T-helper 17 cell (primary cell): ENCODE measurements around the gene BTRC. TPM values are rescaled to one million over a fixed set of nuclear protein-coding genes. Genes with fewer than 3 reads are reported as not detected.
"Not testable (repeated sequence)": the region's sequence is repeated elsewhere in the genome, so short reads cannot be mapped to it uniquely, and the experiment has no call there.

ENCODE experiments used
- ATAC-seq: fragments of 150-1000 bp; cut with Tn5 transposase; 2 replicates; pipeline ENCODE4 v1.10.0; 2021; ENCODE audit warnings: mild to moderate bottlenecking, moderate library complexity
- DNase-seq, 3 donors: peaks; one replicate each; pipeline versions ENCODE4 v3.0.0 to v3.0.0-alpha.2; 2020 to 2021
- H3K9me3 ChIP-seq: one replicate; pipeline ENCODE4 v1.7.0; 2013; ENCODE audit warnings: low read length, mild to moderate bottlenecking; ENCODE audit not compliant: control insufficient read depth, poor library complexity, severe bottlenecking
- H3K27ac Mint-ChIP-seq: one replicate; pipeline ENCODE4 v1.8.0; 2022; ENCODE audit warnings: mild to moderate bottlenecking, moderate library complexity, mixed read lengths
- H3K27me3 Mint-ChIP-seq: one replicate; pipeline ENCODE4 v1.8.0; 2022; ENCODE audit warnings: mixed read lengths
- H3K36me3 Mint-ChIP-seq: one replicate; pipeline ENCODE4 v1.8.0; 2022; ENCODE audit warnings: low read depth, mixed read lengths
- H3K4me1 Mint-ChIP-seq: one replicate; pipeline ENCODE4 v1.8.0; 2022; ENCODE audit warnings: mild to moderate bottlenecking, mixed read lengths
- H3K4me3 Mint-ChIP-seq: one replicate; pipeline ENCODE4 v1.8.0; 2022; ENCODE audit warnings: mild to moderate bottlenecking, moderate library complexity, mixed read lengths
- total RNA-seq, 4 donors: library from RNA in 2 of 4; stranded (reverse) in 2 of 4; gene quantifications; one replicate each; pipeline ENCODE4 v1.2.3 and lab custom pipeline; 2022 to 2026

The BTRC gene
- total RNA-seq, 2 donors from 2014 or later = 14.8 to 17.0 TPM

DNA sequence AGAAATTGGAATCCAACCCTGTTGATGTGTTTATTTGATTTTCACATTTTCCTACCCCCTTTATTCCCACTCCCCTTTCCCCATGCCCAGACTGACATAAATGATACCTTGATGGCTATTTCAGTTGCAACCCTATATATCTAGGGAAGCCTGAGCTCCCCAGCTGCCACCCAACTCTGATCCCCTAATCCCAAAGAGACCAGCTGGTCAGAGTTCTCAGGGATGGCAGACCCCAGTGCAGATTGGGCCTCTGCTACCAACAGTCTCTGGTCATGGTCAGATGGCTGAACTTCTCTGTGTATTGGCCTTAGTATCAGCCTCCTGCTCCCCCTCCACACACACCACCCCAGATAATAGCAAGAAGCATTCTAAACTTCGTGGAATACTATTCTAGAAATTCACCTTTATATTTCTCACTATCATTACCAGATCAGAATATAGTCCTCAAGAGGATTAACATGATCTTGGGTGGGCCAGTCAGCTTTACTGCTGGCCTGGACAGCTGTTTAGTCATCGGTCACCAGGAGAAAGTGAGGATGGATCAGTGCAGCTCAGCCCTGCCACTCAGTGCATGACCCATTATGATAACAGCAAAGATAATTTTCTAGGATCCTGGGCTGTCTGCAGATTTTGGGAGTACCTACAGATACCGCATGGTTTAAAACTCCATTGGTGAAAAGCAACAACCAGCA lies 24.5 kb upstream of the BTRC start:
- no peak overlapping the region for H3K27ac Mint-ChIP-seq
- DNase-seq (no peak), ATAC-seq (no peak)
- peaks cover 51% of the 10 kb centered on the region for H3K27me3 Mint-ChIP-seq
- peaks cover 6% of the 10 kb centered on the region for H3K36me3 Mint-ChIP-seq
- H3K9me3 ChIP-seq = no peaks in the 10 kb centered on the region
- no peak overlapping the region for H3K4me3 Mint-ChIP-seq
- H3K4me1 Mint-ChIP-seq = peaks cover 6% of the 10 kb centered on the region

DNA sequence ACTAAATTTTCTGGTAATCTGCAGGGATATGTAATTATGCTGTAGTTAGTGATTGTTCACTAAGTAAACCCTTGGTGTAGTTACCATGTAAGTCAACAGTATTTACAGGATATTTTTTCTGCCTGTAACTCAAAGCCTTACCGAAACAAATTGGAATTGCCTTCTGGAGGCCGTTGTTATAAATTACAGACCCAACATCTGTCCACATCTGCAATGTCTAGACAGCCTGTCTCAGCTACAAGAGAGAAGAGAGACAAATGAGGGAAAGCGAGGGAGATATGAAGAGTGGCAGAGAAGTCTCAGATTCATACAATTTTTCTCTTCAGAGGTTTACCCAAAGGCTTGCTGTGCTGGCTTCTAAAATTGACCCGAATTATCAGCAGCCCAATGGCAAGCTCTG lies 23.7 kb upstream of the BTRC start:
- H3K4me1 Mint-ChIP-seq = peaks cover 3% of the 10 kb centered on the region
- H3K4me3 Mint-ChIP-seq = no peak overlapping the region
- DNase-seq (no peak), ATAC-seq (no peak)
- peak overlapping the region; percentile 37 for H3K27ac Mint-ChIP-seq
- peaks cover 6% of the 10 kb centered on the region for H3K36me3 Mint-ChIP-seq
- H3K9me3 ChIP-seq = no peaks in the 10 kb centered on the region
- peaks cover 50% of the 10 kb centered on the region for H3K27me3 Mint-ChIP-seq

DNA sequence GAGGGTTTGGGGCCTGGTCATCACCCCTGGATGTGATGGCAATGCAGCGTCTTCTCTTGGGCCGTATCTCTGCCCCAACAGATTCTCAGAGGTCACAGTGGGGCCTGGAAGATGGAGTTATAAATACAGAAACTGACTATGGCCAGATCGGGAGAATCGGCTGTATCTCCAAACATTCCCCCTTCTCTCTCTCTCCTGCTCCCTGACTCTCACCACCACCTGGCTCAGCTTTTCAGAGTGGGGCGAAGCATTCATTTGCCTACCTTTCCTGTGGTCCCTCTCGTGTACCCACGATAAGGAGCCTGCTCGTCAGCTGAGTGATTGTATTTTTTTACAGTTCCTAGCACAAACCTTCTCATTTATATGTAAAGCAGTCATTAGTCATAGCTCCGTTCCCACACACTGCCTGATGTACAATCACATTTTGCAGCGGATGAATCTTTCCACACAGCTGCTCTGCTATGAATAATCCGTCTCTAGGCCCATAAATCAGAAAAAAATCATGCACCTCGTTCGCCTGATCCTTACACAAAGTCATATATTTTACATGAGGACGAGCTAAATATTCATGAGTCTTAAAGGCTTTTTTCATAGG lies 23.2 kb upstream of the BTRC start:
- DNase-seq = no peak
- ATAC-seq = no peak
- peak overlapping the region; percentile 37 for H3K27ac Mint-ChIP-seq
- peaks cover 6% of the 10 kb centered on the region for H3K36me3 Mint-ChIP-seq
- H3K4me3 Mint-ChIP-seq = no peak overlapping the region
- no peaks in the 10 kb centered on the region for H3K9me3 ChIP-seq
- peaks cover 50% of the 10 kb centered on the region for H3K27me3 Mint-ChIP-seq
- peaks cover 3% of the 10 kb centered on the region for H3K4me1 Mint-ChIP-seq

DNA sequence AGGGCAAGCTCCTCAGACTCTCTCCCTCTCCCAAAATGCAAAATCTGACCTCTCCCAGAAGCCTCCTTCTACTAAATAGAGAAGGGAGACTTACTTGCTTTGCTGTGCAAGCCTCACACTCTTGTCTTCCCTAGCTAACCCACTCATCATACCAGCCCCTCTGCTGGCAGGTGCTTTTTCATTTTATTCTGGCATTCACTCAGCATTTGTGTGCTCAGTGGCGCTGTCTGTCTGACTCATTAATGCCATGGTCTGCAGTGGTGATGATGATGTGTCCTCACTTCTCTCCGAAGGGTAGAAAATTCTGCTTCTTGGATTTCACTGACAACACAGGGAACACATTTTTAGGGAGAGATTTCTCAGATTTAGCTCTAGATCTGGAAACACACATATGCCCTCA lies 22.0 kb upstream of the BTRC start:
- ATAC-seq (no peak), DNase-seq (no peak)
- H3K9me3 ChIP-seq = no peaks in the 10 kb centered on the region
- Mint-ChIP-seq H3K4me3 (no peak overlapping the region), H3K4me1 (peaks cover 3% of the 10 kb centered on the region), H3K27ac (no peak overlapping the region), H3K27me3 (peaks cover 41% of the 10 kb centered on the region), H3K36me3 (peaks cover 6% of the 10 kb centered on the region)

DNA sequence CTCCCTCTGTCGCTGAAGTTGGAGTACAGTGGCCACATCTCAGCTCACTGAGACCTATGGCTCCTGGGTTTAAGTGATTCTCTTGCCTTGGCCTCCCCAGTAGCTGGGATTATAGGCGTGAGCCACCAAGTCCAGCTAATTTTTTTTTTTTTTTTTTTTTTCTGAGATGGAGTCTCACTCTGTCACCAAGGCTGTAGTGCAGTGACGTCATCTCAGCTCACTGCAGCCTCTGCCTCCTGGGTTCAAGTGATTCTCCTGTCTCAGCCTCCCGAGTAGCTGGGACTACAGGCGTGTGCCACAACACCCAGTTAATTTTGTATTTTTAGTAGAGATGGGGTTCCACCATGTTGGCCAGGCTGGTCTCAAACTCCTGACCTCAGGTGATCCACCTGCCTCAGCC lies 19.7 kb upstream of the BTRC start:
- ATAC-seq, H3K4me3 Mint-ChIP-seq, DNase-seq, H3K27ac Mint-ChIP-seq, H3K9me3 ChIP-seq, H3K36me3 Mint-ChIP-seq, H3K4me1 Mint-ChIP-seq: not testable (repeated sequence)
- H3K27me3 Mint-ChIP-seq = peaks cover 34% of the 10 kb centered on the region

DNA sequence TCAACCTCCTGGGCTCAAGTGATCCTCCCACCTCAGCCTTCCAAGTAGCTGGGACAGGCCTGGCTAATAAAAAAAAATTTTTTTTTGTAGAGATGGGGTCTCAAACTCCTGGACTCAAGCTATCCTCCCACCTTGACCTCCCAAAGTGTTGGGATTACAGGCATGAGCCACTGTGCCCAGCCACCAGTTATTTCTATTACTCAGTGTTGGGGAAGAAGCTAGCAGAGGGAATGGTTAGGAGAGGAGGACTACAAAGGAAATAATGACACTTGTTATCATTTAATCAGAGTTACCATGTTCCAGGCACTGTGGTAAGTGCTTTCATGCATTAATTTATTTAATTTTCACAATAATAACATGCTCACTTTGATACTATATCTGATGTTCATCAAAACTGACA lies 17.6 kb upstream of the BTRC start:
- Mint-ChIP-seq H3K4me3 (no peak overlapping the region), H3K36me3 (peaks cover 5% of the 10 kb centered on the region), H3K27me3 (peaks cover 21% of the 10 kb centered on the region), H3K27ac (no peak overlapping the region), H3K4me1 (no peaks in the 10 kb centered on the region)
- no peak for ATAC-seq
- no peaks in the 10 kb centered on the region for H3K9me3 ChIP-seq
- DNase-seq = no peak

DNA sequence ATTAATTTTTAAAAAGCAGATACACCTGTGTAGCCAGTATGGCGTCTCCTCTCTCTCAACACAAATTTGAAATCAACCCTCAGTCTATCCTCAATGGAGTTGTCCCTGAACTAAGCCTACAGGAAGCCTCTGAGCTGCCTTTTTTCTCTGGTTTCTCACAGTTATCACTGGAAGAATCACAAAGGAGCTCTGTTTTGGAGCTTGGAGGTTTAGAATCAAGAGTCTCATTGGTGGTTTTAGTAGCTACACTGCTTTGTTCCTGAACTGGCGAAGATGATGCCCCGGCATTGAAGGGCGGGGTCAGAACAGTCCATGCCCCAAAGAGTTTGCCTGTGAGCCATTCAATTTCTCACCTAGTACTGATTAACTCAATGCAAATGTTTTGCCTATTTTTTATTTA lies 16.1 kb upstream of the BTRC start:
- peaks cover 2% of the 10 kb centered on the region for H3K36me3 Mint-ChIP-seq
- no peak overlapping the region for H3K27ac Mint-ChIP-seq
- H3K27me3 Mint-ChIP-seq = peaks cover 22% of the 10 kb centered on the region
- H3K4me1 Mint-ChIP-seq = no peaks in the 10 kb centered on the region
- no peaks in the 10 kb centered on the region for H3K9me3 ChIP-seq
- H3K4me3 Mint-ChIP-seq = no peak overlapping the region
- no peak for ATAC-seq
- no peak for DNase-seq

DNA sequence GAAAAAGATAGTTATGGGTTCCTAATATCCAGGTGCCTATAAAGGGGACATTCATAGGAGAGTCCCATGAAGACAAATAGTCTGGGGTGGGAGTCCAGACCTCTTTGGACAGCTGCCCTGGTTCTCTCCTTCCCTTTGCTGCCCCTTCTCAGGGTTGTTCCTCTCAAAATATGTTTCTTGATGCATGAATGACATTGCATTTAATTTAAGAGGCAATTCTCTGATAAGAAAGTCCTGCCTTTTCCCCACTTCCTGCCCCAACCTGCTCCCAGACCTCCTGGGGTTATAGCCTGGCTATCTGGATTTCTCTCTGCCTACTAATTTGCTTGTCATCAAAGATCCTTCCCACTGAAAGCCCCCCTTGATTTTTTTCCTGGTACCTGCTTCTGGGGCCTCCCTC lies 12.5 kb upstream of the BTRC start:
- no peaks in the 10 kb centered on the region for H3K9me3 ChIP-seq
- H3K27me3 Mint-ChIP-seq = peaks cover 15% of the 10 kb centered on the region
- no peak for DNase-seq
- no peak overlapping the region for H3K27ac Mint-ChIP-seq
- H3K36me3 Mint-ChIP-seq = peaks cover 2% of the 10 kb centered on the region
- H3K4me1 Mint-ChIP-seq = no peaks in the 10 kb centered on the region
- ATAC-seq = no peak
- no peak overlapping the region for H3K4me3 Mint-ChIP-seq

DNA sequence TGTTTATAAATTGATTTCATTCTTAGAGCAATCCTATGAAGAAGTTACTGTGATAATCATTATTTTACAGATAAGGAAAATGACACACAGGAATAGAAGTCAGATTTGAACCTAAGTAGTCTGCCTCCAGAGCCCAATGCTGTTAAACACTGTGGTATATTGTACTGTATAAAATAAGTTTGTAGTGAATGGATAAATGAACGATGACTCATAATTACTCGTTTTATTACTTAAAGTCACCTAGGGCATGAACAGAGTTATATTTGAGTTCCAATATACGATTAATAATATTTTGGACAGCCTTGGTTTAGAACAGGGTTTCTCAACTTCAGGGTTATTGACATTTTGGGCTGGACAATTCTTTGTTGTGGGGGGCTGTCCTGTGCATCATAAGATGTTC lies 7.8 kb upstream of the BTRC start:
- DNase-seq (no peak), ATAC-seq (no peak)
- H3K4me1 Mint-ChIP-seq = no peaks in the 10 kb centered on the region
- H3K27me3 Mint-ChIP-seq = peaks cover 30% of the 10 kb centered on the region
- H3K27ac Mint-ChIP-seq = no peak overlapping the region
- H3K9me3 ChIP-seq = no peaks in the 10 kb centered on the region
- H3K4me3 Mint-ChIP-seq = no peak overlapping the region
- H3K36me3 Mint-ChIP-seq = peaks cover 5% of the 10 kb centered on the region

DNA sequence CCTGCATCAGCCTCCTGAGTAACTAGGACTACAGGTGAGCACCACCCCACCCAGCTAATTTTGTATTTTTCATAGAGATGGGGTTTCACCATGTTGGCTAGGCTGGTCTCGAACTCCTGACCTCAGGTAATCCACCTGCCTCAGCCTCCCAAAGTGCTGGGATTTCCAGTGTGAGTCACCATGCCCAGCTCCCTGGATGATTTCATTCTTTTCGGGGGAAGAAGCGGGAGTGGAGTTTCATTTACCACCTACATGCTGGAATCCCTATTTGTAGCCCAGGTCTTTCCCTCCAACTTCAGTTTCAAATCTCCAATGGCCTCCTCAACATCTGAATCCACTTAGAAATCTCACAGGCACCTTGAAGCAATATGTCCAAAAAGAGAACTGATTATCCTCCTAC lies 2.9 kb upstream of the BTRC start:
- H3K27ac Mint-ChIP-seq = no peak overlapping the region
- H3K4me1 Mint-ChIP-seq = peaks cover 11% of the 10 kb centered on the region
- no peak overlapping the region for H3K4me3 Mint-ChIP-seq
- ATAC-seq (no peak), DNase-seq (no peak)
- H3K9me3 ChIP-seq = no peaks in the 10 kb centered on the region
- peaks cover 13% of the 10 kb centered on the region for H3K36me3 Mint-ChIP-seq
- peaks cover 30% of the 10 kb centered on the region for H3K27me3 Mint-ChIP-seq

DNA sequence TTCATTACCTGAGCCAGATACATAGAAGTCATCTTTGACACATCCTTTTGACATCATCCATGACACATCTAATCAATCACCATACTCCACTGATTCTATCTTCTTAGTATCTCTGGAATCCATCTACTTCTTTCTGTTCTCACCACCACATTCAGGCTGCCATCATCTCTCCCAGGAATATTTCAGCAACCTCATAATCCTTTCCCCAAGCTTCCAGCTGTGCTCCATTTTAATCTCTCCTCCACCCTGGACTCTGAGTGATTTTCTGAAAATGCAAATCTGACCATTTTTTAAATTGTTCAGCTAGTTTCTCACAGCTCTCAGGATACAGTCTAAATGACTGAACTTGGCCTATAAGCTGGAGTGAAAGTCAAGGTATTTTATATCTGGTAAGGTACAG lies 2.5 kb upstream of the BTRC start:
- no peak overlapping the region for H3K4me3 Mint-ChIP-seq
- peaks cover 13% of the 10 kb centered on the region for H3K36me3 Mint-ChIP-seq
- no peak for DNase-seq
- no peak overlapping the region for H3K27ac Mint-ChIP-seq
- no peak for ATAC-seq
- peaks cover 11% of the 10 kb centered on the region for H3K4me1 Mint-ChIP-seq
- peaks cover 30% of the 10 kb centered on the region for H3K27me3 Mint-ChIP-seq
- H3K9me3 ChIP-seq = no peaks in the 10 kb centered on the region

DNA sequence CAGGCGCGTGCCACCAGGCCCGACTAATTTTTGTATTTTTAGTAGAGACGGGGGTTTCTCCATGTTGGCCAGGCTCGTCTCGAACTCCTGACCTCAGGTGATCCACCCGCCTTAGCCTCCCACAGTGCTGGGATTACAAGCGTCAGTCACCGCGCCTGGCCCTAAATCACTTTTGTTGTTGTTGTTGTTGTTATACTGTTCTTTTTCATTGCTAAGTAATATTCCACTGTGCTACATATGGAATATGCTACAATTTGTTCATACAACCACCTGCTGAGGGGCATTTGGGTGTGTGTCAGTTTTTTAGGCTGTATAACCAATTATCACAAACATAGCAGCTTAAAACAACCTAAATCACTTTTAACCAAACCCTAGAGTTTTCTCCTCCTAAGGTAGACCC lies 1.1 kb upstream of the BTRC start:
- Mint-ChIP-seq H3K27me3 (peaks cover 30% of the 10 kb centered on the region), H3K36me3 (peaks cover 13% of the 10 kb centered on the region), H3K4me1 (peaks cover 11% of the 10 kb centered on the region)
- not testable (repeated sequence) for ATAC-seq, H3K9me3 ChIP-seq, H3K27ac Mint-ChIP-seq, DNase-seq, H3K4me3 Mint-ChIP-seq

DNA sequence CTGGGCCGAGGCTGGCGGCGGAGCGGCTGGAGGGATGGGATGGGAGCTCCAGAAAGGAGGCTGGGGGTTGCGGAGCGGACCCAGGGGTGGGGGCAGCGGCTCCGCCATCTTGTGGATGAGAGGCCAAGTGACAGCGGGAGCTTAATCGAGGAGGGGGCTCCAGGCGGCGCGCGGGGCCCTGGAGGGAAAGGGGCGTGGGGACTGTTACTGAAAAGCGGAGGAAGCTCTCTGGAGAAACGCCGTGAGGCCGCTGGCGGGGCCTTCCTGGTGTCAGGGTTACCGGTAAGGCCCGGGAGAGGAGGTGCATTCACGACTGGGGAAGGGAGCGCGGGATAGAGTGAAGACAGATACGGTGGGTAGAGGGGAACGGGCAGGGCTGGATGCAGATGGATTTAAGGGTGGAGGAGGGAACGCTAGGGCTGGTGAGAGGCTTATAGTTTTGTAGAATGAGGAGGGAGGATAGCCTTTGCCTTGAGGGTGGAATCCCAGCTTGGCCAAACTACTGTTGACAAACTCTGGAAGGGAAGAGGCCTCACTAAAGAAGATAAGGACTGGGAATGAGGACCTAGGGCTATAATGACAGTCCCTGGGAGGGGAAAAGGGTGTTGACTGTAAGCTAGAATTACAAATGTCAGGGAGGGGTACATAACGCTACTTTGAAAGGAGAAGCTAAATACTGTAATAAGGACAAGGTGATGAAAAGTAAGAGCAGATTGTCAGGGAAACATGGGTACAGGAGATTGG lies 535 bp downstream of the BTRC start:
- peak in 1 of 3 donors; percentile 16 for DNase-seq
- Mint-ChIP-seq H3K36me3 (peaks cover 13% of the 10 kb centered on the region), H3K27me3 (peaks cover 19% of the 10 kb centered on the region), H3K27ac (peak overlapping the region; percentile 95), H3K4me1 (peaks cover 14% of the 10 kb centered on the region), H3K4me3 (peak overlapping the region; percentile 99)
- ATAC-seq = peak; percentile 1
- no peaks in the 10 kb centered on the region for H3K9me3 ChIP-seq
